DOHH2 (cell line): ENCODE data around the gene DYNC1I1.

ENCODE experiments used
- H3F3A ChIP-seq: fragments of 200-600 bp; sonication (generic), shearing (Covaris generic); 2 replicates; pipeline ENCODE4 v1.6.0; 2016; ENCODE audit warnings: antibody characterized with exemption, mild to moderate bottlenecking; ENCODE audit not compliant: control insufficient read depth, insufficient read depth
- H3K27ac ChIP-seq: fragments of 200-600 bp; sonication (generic); 2 replicates; pipeline ENCODE4 v1.5.1; 2014; ENCODE audit warnings: low read depth, mild to moderate bottlenecking, low read length, moderate library complexity
- H3K27me3 ChIP-seq: fragments of 200-600 bp; sonication (generic); 2 replicates; pipeline ENCODE4 v1.6.1; 2014; ENCODE audit warnings: mild to moderate bottlenecking, low read length, mixed read lengths; ENCODE audit not compliant: control insufficient read depth
- H3K36me3 ChIP-seq: fragments of 200-600 bp; sonication (generic); 2 replicates; pipeline ENCODE4 v1.6.1; 2014; ENCODE audit warnings: mild to moderate bottlenecking, low read length, moderate library complexity, mixed read lengths; ENCODE audit not compliant: control insufficient read depth
- H3K4me1 ChIP-seq: fragments of 200-600 bp; sonication (generic); 2 replicates; pipeline ENCODE4 v1.6.1; 2014; ENCODE audit warnings: mild to moderate bottlenecking, low read length, mixed read lengths; ENCODE audit not compliant: control insufficient read depth
- H3K4me2 ChIP-seq: fragments of 200-600 bp; sonication (generic); 2 replicates; pipeline ENCODE4 v1.6.0; 2014; ENCODE audit warnings: mild to moderate bottlenecking, low read length, moderate library complexity
- H3K4me3 ChIP-seq: fragments of 200-600 bp; sonication (generic); 2 replicates; pipeline ENCODE4 v1.5.1; 2014; ENCODE audit warnings: mild to moderate bottlenecking, low read length, mixed read lengths
- H3K79me2 ChIP-seq: fragments of 200-600 bp; sonication (generic); 2 replicates; pipeline ENCODE4 v1.6.1; 2014; ENCODE audit warnings: mild to moderate bottlenecking, low read length, mixed read lengths; ENCODE audit not compliant: control insufficient read depth
- H3K9me2 ChIP-seq: fragments of 200-600 bp; sonication (generic); replicated peaks from 2 replicates; pipeline ENCODE4 v1.6.1; 2014; ENCODE audit warnings: mild to moderate bottlenecking, low read length, mixed read lengths; ENCODE audit not compliant: control insufficient read depth
- H3K9me3 ChIP-seq: fragments of 200-600 bp; sonication (generic); 2 replicates; pipeline ENCODE4 v1.6.1; 2014; ENCODE audit warnings: antibody characterized with exemption, low read length, mixed read lengths; ENCODE audit not compliant: control insufficient read depth, insufficient read depth
- H4K20me1 ChIP-seq: fragments of 200-600 bp; sonication (generic); 2 replicates; pipeline ENCODE4 v1.6.0; 2014; ENCODE audit warnings: low read depth, mild to moderate bottlenecking, antibody characterized with exemption, low read length, moderate library complexity; ENCODE audit not compliant: control insufficient read depth, insufficient read depth
- CTCF ChIP-seq: fragments of 200-600 bp; sonication (generic); IDR thresholded peaks from one replicate; pipeline ENCODE4 v1.5.1; 2014; ENCODE audit warnings: antibody characterized with exemption, mild to moderate bottlenecking, low read depth, low read length; ENCODE audit not compliant: poor library complexity, severe bottlenecking
- EZH2phosphoT487 ChIP-seq: fragments of 200-600 bp; sonication (generic); IDR thresholded peaks from 2 replicates; pipeline ENCODE4 v1.6.1; 2017; ENCODE audit warnings: borderline replicate concordance, mild to moderate bottlenecking, antibody characterized with exemption, low read length, moderate library complexity, mixed read lengths

The DYNC1I1 gene

GRCh38 chr7:95905167-95905566, 132.8 kb downstream of the DYNC1I1 start:
- H3F3A ChIP-seq, result no peaks in the 10 kb centered on the region
- H3K9me3 ChIP-seq, result no peaks in the 10 kb centered on the region
- no peaks in the 10 kb centered on the region for H3K27me3 ChIP-seq
- H3K27ac ChIP-seq, result no peak overlapping the region
- H3K4me2 ChIP-seq, result no peak overlapping the region
- H3K4me1 ChIP-seq, result no peaks in the 10 kb centered on the region
- no peaks in the 10 kb centered on the region for H4K20me1 ChIP-seq
- no peak overlapping the region for H3K4me3 ChIP-seq
- no peaks in the 10 kb centered on the region for H3K79me2 ChIP-seq
- TF ChIP-seq CTCF, result no peak
- TF ChIP-seq EZH2phosphoT487, result no peak
- H3K36me3 ChIP-seq, result no peaks in the 10 kb centered on the region
- H3K9me2 ChIP-seq, result no peaks in the 10 kb centered on the region

GRCh38 chr7:95906851-95907250, 134.5 kb downstream of the DYNC1I1 start:
- H3K36me3 ChIP-seq, result no peaks in the 10 kb centered on the region
- H3K9me2 ChIP-seq, result no peaks in the 10 kb centered on the region
- no peak for TF ChIP-seq CTCF
- no peak for TF ChIP-seq EZH2phosphoT487
- no peak overlapping the region for H3K27ac ChIP-seq
- no peaks in the 10 kb centered on the region for H3K27me3 ChIP-seq
- H3K9me3 ChIP-seq, result no peaks in the 10 kb centered on the region
- no peaks in the 10 kb centered on the region for H4K20me1 ChIP-seq
- H3K79me2 ChIP-seq, result no peaks in the 10 kb centered on the region
- H3F3A ChIP-seq, result no peaks in the 10 kb centered on the region
- no peaks in the 10 kb centered on the region for H3K4me1 ChIP-seq
- no peak overlapping the region for H3K4me3 ChIP-seq
- no peak overlapping the region for H3K4me2 ChIP-seq

GRCh38 chr7:95907337-95907736, 135.0 kb downstream of the DYNC1I1 start:
- Histone ChIP-seq H3K27me3 (no peaks in the 10 kb centered on the region), H3K4me2 (no peak overlapping the region), H3K4me1 (no peaks in the 10 kb centered on the region), H3K36me3 (no peaks in the 10 kb centered on the region), H3K79me2 (no peaks in the 10 kb centered on the region), H4K20me1 (no peaks in the 10 kb centered on the region), H3K4me3 (no peak overlapping the region), H3K9me2 (no peaks in the 10 kb centered on the region), H3K27ac (no peak overlapping the region), H3F3A (no peaks in the 10 kb centered on the region), H3K9me3 (no peaks in the 10 kb centered on the region)
- no peak for TF ChIP-seq EZH2phosphoT487
- TF ChIP-seq CTCF, result no peak

GRCh38 chr7:95908499-95908898, 136.1 kb downstream of the DYNC1I1 start:
- Histone ChIP-seq H3K4me3 (no peak overlapping the region), H3K9me3 (no peaks in the 10 kb centered on the region), H3F3A (no peaks in the 10 kb centered on the region), H4K20me1 (no peaks in the 10 kb centered on the region), H3K9me2 (no peaks in the 10 kb centered on the region), H3K36me3 (no peaks in the 10 kb centered on the region), H3K27me3 (no peaks in the 10 kb centered on the region), H3K79me2 (no peaks in the 10 kb centered on the region), H3K4me2 (no peak overlapping the region), H3K4me1 (no peaks in the 10 kb centered on the region), H3K27ac (no peak overlapping the region)
- TF ChIP-seq EZH2phosphoT487 (no peak), CTCF (no peak)
